Progenitor cell of endocrine pancreas (in vitro differentiated cells): Measurements from ENCODE around the gene PIK3IP1. TPM values are rescaled to one million over a fixed set of nuclear protein-coding genes. Genes with fewer than 3 reads are reported as not detected.

ENCODE experiments used
- DNase-seq: peaks from one replicate; pipeline ENCODE4 v3.0.0; 2021; ENCODE audit warnings: low spot score; ENCODE audit not compliant: unreplicated experiment
- H3K27ac Mint-ChIP-seq: 2 replicates; pipeline ENCODE4 v1.8.0; 2021; ENCODE audit warnings: mild to moderate bottlenecking, moderate library complexity, mixed read lengths
- H3K27me3 Mint-ChIP-seq: 2 replicates; pipeline ENCODE4 v1.8.0; 2021; ENCODE audit warnings: mixed read lengths
- H3K36me3 Mint-ChIP-seq: 2 replicates; pipeline ENCODE4 v1.8.0; 2022; ENCODE audit warnings: mixed read lengths; ENCODE audit not compliant: insufficient read depth
- H3K4me1 Mint-ChIP-seq: 2 replicates; pipeline ENCODE4 v1.8.0; 2021; ENCODE audit warnings: low read depth, mixed read lengths
- H3K4me3 Mint-ChIP-seq: 2 replicates; pipeline ENCODE4 v1.8.0; 2021; ENCODE audit warnings: low read depth, mild to moderate bottlenecking, moderate library complexity, mixed read lengths
- H3K9me3 Mint-ChIP-seq: 2 replicates; pipeline ENCODE4 v1.8.0; 2021; ENCODE audit warnings: low read depth, mixed read lengths
- CTCF ChIP-seq: fragments of 200-600 bp; sonication (generic); IDR thresholded peaks from one replicate; pipeline ENCODE4 v1.5.0; 2021; ENCODE audit warnings: antibody characterized with exemption, mild to moderate bottlenecking; ENCODE audit not compliant: unreplicated experiment
- total RNA-seq: library from RNA; stranded (reverse); gene quantifications from 2 replicates; pipeline ENCODE4 v1.2.1, GENCODE V29; 2021

Gene PIK3IP1
- total RNA-seq, 1 donor from 2014 or later: 7.6 TPM

DNA sequence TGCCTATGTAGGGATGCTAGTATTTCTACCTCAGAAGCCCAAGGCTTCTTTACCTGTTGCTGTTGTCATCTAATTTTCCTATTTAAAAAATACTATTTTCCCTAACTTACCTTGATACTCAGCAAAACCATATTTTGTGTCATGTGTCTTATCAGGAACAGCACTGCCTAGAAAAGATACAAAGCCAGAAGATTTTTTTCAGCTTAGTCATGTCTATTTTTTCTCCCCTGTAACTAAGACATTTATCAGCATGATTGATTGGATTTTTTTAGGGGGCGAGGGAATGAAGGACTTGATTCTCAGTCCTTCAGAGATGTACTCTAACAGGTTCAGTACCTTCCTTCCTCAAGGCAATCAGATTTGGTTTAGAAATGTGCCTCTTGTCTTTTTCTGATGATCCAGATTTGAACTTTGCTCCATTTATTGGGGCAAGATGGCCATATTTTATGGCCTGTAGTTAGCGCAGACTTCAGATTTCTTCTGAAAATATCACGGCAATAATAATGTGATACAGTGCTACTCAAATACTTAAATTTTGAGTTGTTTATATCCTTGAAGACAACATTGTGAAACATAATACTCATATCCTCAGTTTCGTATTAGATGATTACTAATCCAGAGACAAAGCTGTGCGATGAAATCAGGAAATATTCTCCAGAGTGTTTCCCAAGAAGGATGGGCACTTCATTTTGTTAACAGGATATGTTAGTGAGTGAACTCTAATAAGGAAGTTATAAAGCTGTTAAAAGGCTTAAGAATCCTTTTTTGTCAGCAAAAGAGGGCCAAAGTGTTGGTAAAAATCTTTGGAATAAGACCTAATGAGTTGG is 3.8 kb upstream of the PIK3IP1 start:
- Mint-ChIP-seq H3K4me1 (peaks cover 18% of the 10 kb centered on the region), H3K27me3 (peaks cover 9% of the 10 kb centered on the region), H3K4me3 (no peak overlapping the region), H3K9me3 (no peaks in the 10 kb centered on the region), H3K36me3 (no peaks in the 10 kb centered on the region), H3K27ac (no peak overlapping the region)
- TF ChIP-seq CTCF: no peak
- no peak for DNase-seq

- Mint-ChIP-seq H3K36me3 (peaks cover 2% of the 10 kb centered on the region), H3K27ac (no peak overlapping the region), H3K9me3 (no peaks in the 10 kb centered on the region), H3K4me3 (no peak overlapping the region), H3K27me3 (peaks cover 6% of the 10 kb centered on the region), H3K4me1 (peaks cover 21% of the 10 kb centered on the region)
- TF ChIP-seq CTCF: no peak
- no peak for DNase-seq
These were observed 3.1 kb upstream of the PIK3IP1 start for GRCh38 chr22:31295360-31295759.

DNA sequence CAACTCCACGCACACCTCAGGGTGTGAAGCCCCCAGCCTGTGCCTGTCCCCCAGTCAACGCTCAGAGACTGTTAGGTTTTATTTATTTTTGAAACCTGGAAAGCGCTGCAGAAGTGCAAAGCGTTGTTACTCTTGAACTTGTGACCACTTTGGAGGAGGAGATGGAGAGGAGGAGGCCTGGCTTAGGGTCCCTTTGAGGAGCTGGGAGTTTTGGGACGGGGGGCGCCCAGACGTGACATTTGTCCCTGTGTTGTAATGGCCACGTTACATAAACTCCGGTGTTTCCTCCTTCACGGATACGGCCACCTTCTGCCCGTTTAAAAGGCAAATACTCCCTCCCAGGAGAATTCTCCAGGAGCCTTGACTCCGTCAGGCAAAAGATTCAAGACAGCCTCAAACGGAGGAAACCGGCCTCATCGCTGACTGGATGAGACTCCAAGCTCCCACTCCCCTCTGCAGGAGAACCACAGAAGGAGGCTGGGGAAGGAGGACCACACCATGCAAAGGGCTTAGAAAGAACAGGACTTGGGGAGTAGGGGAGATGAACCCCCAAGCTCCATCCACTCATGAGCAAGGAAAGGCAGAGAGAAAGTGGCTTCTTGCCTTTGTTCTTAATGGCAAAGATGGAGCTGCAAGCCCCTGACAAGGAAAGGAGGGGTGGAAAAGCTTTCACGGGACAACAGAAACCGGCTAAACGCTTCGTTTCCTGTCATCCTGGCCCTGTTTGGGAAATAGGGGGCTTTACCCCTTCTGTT is 630 bp downstream of the PIK3IP1 start:
- peaks cover 5% of the 10 kb centered on the region for H3K36me3 Mint-ChIP-seq
- H3K9me3 Mint-ChIP-seq: no peaks in the 10 kb centered on the region
- peak overlapping the region; percentile 90 for H3K27ac Mint-ChIP-seq
- no peak for TF ChIP-seq CTCF
- H3K4me3 Mint-ChIP-seq: peak overlapping the region; percentile 78
- peaks cover 24% of the 10 kb centered on the region for H3K4me1 Mint-ChIP-seq
- DNase-seq: no peak
- peaks cover 7% of the 10 kb centered on the region for H3K27me3 Mint-ChIP-seq

GRCh38 chr22:31290494-31291471 is 1.5 kb downstream of the PIK3IP1 start:
- peaks cover 5% of the 10 kb centered on the region for H3K36me3 Mint-ChIP-seq
- H3K27ac Mint-ChIP-seq: peak overlapping the region; percentile 87
- H3K27me3 Mint-ChIP-seq: peaks cover 7% of the 10 kb centered on the region
- no peaks in the 10 kb centered on the region for H3K9me3 Mint-ChIP-seq
- peaks cover 20% of the 10 kb centered on the region for H3K4me1 Mint-ChIP-seq
- H3K4me3 Mint-ChIP-seq: peak overlapping the region; percentile 72
- no peak for TF ChIP-seq CTCF
- peak; percentile 83 for DNase-seq

DNA sequence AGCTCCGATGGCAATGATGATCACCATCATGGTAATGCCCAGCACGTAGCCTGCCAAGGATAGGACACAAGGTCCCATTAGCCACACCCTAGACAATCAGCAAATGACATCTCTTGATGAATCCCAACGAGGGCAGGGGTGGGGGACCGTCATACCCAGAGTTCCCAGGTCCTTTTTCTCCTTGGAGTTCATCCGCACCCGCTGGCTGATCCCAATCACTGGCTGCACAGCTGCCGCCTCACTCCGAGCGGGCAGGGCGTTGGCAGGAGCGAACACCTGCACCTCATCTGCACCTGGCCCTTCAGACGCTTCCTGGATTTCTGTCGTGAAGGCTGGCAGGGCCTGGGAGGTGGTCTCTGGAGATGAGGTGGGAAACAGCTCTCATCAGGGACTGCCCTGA is 2.9 kb downstream of the PIK3IP1 start:
- TF ChIP-seq CTCF: no peak
- Mint-ChIP-seq H3K36me3 (peaks cover 5% of the 10 kb centered on the region), H3K27ac (peak overlapping the region; percentile 64), H3K9me3 (no peaks in the 10 kb centered on the region), H3K27me3 (peaks cover 7% of the 10 kb centered on the region), H3K4me1 (peaks cover 29% of the 10 kb centered on the region), H3K4me3 (no peak overlapping the region)
- DNase-seq: no peak
